ENCODE data around the gene NBDY. TPM values are rescaled to one million over a fixed set of nuclear protein-coding genes. Genes with fewer than 3 reads are reported as not detected.

NBDY gene
- total RNA-seq, 2 experiments from 2014 or later, result 5.4 to 32.9 TPM

GRCh38 chrX:56811599-56811998 lies 82.6 kb downstream of the NBDY start:
- no peaks in the 10 kb centered on the region for H3K9me3 ChIP-seq (ENCODE audit: low read length)
- peaks cover 11% of the 10 kb centered on the region for H3K4me1 ChIP-seq (ENCODE audit: insufficient read depth, low read length, poor library complexity, severe bottlenecking)
- no peaks in the 10 kb centered on the region for H3K79me2 ChIP-seq (ENCODE audit: insufficient read depth, low read depth, low read length)
- no peak overlapping the region for H2AFZ ChIP-seq (ENCODE audit: low read length)
- no peaks in the 10 kb centered on the region for H3K9me2 ChIP-seq (ENCODE audit: insufficient read depth, low read length)
- intact Hi-C loops (cut with micrococcal nuclease; ENCODE audit: unreplicated experiment), result no loop called here
- TF ChIP-seq CTCF (conservative IDR thresholded peaks at IDR 0.05; ENCODE audit: low read length) (no peak), EZH2phosphoT487 (IDR thresholded peaks at IDR 0.05; ENCODE audit: borderline replicate concordance, low read depth, low read length) (no peak)
- no peak for DNase-seq (ENCODE audit: low spot score)
- no peaks in the 10 kb centered on the region for H4K20me1 ChIP-seq (ENCODE audit: insufficient read depth, low read length)
- no TSS peak for BruUV-seq (replicated peaks)
- no peak overlapping the region for H3K4me3 ChIP-seq (ENCODE audit: low read depth, low read length, poor library complexity, severe bottlenecking)
- H3K27ac ChIP-seq (ENCODE audit: low read depth, low read length, poor library complexity, severe bottlenecking), result no peak overlapping the region
- no peak overlapping the region for H3K4me2 ChIP-seq (ENCODE audit: low read length)
- no peaks in the 10 kb centered on the region for H3K36me3 ChIP-seq (ENCODE audit: insufficient read depth, low read length)
- ChIA-PET CTCF (ENCODE audit: unreplicated experiment) (no interaction called here), POLR2A (no interaction called here)

GRCh38 chrX:56812515-56813105 lies 83.6 kb downstream of the NBDY start:
- ChIA-PET POLR2A (no interaction called here), CTCF (ENCODE audit: unreplicated experiment) (no interaction called here)
- H2AFZ ChIP-seq (ENCODE audit: low read length), result no peak overlapping the region
- peak overlapping the region; percentile 57 for H3K4me2 ChIP-seq (ENCODE audit: low read length)
- peak; percentile 14 for DNase-seq (ENCODE audit: low spot score)
- no peaks in the 10 kb centered on the region for H3K79me2 ChIP-seq (ENCODE audit: insufficient read depth, low read depth, low read length)
- peak overlapping the region; percentile 34 for H3K4me3 ChIP-seq (ENCODE audit: low read depth, low read length, poor library complexity, severe bottlenecking)
- TF ChIP-seq EZH2phosphoT487 (IDR thresholded peaks at IDR 0.05; ENCODE audit: borderline replicate concordance, low read depth, low read length) (no peak), CTCF (conservative IDR thresholded peaks at IDR 0.05; ENCODE audit: low read length) (no peak)
- no TSS peak for BruUV-seq (replicated peaks)
- intact Hi-C loops (cut with micrococcal nuclease; ENCODE audit: unreplicated experiment), result no loop called here
- H3K27ac ChIP-seq (ENCODE audit: low read depth, low read length, poor library complexity, severe bottlenecking), result no peak overlapping the region
- no peaks in the 10 kb centered on the region for H3K9me2 ChIP-seq (ENCODE audit: insufficient read depth, low read length)
- peaks cover 2% of the 10 kb centered on the region; the same call in 1 of the 2 replicates for H3K36me3 ChIP-seq (ENCODE audit: insufficient read depth, low read length)
- H3K9me3 ChIP-seq (ENCODE audit: low read length), result no peaks in the 10 kb centered on the region
- H4K20me1 ChIP-seq (ENCODE audit: insufficient read depth, low read length), result no peaks in the 10 kb centered on the region
- H3K4me1 ChIP-seq (ENCODE audit: insufficient read depth, low read length, poor library complexity, severe bottlenecking), result peaks cover 11% of the 10 kb centered on the region

GRCh38 chrX:56813318-56813837 lies 84.3 kb downstream of the NBDY start:
- POLR2A ChIA-PET, result no interaction called here
- TF ChIP-seq EZH2phosphoT487 (IDR thresholded peaks at IDR 0.05; ENCODE audit: borderline replicate concordance, low read depth, low read length), result no peak
- TF ChIP-seq CTCF (conservative IDR thresholded peaks at IDR 0.05; ENCODE audit: low read length), result no peak
- Histone ChIP-seq H2AFZ (ENCODE audit: low read length) (no peak overlapping the region), H3K4me1 (ENCODE audit: insufficient read depth, low read length, poor library complexity, severe bottlenecking) (peaks cover 11% of the 10 kb centered on the region), H3K9me3 (ENCODE audit: low read length) (no peaks in the 10 kb centered on the region), H3K4me2 (ENCODE audit: low read length) (no peak overlapping the region; the same call in 1 of the 2 replicates), H3K4me3 (ENCODE audit: low read depth, low read length, poor library complexity, severe bottlenecking) (no peak overlapping the region), H3K36me3 (ENCODE audit: insufficient read depth, low read length) (peaks cover 2% of the 10 kb centered on the region; the same call in 1 of the 2 replicates), H3K79me2 (ENCODE audit: insufficient read depth, low read depth, low read length) (no peaks in the 10 kb centered on the region), H3K9me2 (ENCODE audit: insufficient read depth, low read length) (no peaks in the 10 kb centered on the region), H3K27ac (ENCODE audit: low read depth, low read length, poor library complexity, severe bottlenecking) (no peak overlapping the region), H4K20me1 (ENCODE audit: insufficient read depth, low read length) (no peaks in the 10 kb centered on the region)
- CTCF ChIA-PET (ENCODE audit: unreplicated experiment), result no interaction called here
- intact Hi-C loops (cut with micrococcal nuclease; ENCODE audit: unreplicated experiment), result no loop called here
- BruUV-seq (replicated peaks), result no TSS peak
- no peak for DNase-seq (ENCODE audit: low spot score)
